NCI-H2107 treated with DMSO at 0.1 percent for 48 hours (cell line): Measurements from ENCODE around the gene KNL1.
A peak's percentile ranks its signal among the peaks of the same experiment; 100 is the strongest.
"Not testable (repeated sequence)": the region's sequence is repeated elsewhere in the genome, so short reads cannot be mapped to it uniquely, and the experiment has no call there.

ENCODE experiments used
- DNase-seq: peaks from one replicate; lab custom pipeline; 2025; ENCODE audit not compliant: unreplicated experiment; lab: John Stamatoyannopoulos, UW

The KNL1 gene, protein sequence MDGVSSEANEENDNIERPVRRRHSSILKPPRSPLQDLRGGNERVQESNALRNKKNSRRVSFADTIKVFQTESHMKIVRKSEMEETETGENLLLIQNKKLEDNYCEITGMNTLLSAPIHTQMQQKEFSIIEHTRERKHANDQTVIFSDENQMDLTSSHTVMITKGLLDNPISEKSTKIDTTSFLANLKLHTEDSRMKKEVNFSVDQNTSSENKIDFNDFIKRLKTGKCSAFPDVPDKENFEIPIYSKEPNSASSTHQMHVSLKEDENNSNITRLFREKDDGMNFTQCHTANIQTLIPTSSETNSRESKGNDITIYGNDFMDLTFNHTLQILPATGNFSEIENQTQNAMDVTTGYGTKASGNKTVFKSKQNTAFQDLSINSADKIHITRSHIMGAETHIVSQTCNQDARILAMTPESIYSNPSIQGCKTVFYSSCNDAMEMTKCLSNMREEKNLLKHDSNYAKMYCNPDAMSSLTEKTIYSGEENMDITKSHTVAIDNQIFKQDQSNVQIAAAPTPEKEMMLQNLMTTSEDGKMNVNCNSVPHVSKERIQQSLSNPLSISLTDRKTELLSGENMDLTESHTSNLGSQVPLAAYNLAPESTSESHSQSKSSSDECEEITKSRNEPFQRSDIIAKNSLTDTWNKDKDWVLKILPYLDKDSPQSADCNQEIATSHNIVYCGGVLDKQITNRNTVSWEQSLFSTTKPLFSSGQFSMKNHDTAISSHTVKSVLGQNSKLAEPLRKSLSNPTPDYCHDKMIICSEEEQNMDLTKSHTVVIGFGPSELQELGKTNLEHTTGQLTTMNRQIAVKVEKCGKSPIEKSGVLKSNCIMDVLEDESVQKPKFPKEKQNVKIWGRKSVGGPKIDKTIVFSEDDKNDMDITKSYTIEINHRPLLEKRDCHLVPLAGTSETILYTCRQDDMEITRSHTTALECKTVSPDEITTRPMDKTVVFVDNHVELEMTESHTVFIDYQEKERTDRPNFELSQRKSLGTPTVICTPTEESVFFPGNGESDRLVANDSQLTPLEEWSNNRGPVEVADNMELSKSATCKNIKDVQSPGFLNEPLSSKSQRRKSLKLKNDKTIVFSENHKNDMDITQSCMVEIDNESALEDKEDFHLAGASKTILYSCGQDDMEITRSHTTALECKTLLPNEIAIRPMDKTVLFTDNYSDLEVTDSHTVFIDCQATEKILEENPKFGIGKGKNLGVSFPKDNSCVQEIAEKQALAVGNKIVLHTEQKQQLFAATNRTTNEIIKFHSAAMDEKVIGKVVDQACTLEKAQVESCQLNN (N-terminal part only)

DNA sequence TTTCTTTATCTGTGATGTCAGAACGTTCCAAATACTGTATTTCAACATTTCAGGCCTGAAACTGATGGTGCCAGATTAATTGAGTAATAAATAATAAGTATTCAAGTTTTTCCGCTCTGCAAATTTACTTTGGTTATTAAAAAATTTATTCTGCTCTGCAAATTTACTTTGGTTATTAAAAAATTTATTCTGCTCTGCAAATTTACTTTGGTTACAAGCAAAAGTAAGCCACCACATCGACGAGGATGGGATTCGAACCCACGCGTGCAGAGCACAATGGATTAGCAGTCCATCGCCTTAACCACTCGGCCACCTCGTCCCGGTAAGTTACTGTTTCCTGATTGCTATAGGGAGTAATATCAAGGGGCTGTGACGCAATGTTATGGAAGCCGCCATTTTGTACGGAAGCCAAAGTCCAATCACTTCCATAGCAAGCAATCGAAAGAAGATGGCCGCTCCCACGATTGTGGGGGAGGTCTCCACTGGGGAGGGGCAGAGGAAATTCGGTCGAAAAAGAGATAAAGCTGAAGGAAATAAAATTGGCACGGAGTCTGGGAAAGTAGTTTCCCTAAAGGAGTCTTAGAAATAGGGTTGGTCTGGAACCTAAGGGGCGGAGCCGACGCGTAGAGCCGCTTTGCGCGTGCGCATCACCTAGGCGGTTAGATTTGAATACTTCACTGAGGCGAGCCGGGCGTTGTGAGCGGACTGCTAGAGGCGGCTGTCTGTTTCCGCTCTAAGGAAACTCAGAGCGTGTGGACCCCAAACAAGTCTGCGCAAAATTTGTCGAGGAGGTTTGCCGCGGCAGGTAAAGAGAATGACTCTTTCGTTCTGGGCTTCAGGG is at the start of gene KNL1:
KNL1 (plus strand) TSS at position 662 of the 841 bp plus-strand sequence. CDS start 8,683 bp downstream, outside the sequence.
- DNase-seq = peak; percentile 75

DNA sequence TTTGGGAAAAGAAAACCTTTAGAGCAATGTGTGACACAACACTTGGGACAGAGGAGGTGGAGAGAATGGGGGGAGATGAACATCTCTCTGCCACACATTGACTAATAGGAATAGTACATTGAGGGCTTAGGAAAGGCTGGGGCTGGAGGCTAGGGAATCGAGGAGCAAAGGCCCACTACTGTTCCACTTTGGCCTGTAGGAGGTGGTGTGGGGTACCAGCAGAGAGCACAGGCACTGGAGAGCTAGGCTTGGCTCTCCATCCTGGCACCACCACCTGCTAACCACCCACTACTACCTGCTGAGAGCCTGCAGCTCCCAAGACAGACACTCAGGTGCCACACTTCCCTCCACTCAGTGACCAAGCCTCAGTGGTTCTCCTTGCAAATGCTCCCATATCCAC is 48.6 kb upstream of the KNL1 start:
- DNase-seq = no peak

DNA sequence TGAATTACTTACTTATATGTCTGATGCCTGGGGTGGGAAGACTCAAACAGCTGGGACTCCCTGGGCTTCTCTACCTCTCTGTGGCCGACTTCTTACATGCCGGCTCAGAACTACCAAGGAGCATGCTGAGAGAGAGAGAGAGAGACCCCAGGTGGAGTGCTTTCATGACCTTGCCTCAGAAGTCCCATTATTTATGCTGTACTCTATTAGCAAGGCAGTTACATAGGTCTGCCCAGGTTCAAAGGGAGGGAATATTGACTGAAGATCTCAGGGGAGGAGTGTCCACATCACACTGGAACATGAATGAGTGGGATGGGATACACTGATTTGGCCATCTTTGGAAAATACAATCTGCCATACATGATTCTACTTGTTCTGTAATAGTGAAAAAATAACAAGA is 45.4 kb upstream of the KNL1 start:
- DNase-seq = no peak

DNA sequence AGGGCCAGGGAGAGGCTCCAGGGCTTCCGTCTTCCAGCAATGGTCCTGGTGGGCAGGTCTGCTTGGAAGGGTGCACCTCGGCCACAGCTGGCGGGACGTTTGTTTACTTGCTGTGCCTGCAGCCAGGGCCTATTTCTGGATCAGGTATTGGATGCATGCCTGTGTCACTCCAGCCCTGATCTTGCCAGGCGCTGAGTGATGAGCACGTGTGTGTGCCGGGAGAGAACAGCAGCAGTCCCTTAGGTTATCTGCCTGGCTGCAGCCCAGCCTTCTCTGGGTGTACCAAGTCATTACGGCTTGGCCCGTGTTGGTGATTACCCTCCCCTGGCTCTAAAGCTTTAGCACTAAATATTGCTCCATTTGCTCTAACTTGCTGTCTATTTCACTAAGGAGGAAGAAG is 44.2 kb upstream of the KNL1 start:
- DNase-seq = no peak

DNA sequence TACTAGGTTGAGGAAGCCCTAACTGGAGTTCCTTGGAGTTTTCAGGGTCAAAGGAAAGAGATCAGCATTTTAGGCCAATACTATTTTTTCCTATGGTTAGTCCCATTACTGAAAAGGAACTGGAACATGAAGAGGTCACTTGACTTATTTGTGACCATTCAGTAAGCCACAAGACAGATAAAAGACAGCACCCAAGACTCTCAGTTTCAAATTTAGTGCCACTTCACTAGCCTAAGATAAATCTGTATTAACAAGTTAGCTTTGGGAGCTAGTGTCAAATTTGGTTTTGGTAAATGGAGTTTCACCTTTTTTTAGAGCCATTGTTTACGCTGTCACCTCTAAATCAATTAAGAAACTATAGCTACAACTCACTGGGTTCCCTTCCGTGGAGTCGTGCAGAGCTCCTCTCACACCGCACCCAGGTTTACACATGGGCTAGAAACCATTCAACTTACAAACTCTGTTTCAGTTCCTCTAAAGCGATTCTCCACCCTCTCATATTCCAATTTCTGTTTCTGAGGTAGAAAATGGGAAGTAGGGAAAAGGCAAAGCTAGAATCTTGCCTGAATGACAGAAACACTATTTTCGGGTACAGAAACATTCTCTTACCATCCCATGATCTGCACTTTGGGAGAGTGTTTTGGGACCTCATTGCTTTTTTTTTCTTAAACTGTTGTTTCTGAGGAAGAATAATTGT is 43.6 kb upstream of the KNL1 start:
- no peak for DNase-seq

DNA sequence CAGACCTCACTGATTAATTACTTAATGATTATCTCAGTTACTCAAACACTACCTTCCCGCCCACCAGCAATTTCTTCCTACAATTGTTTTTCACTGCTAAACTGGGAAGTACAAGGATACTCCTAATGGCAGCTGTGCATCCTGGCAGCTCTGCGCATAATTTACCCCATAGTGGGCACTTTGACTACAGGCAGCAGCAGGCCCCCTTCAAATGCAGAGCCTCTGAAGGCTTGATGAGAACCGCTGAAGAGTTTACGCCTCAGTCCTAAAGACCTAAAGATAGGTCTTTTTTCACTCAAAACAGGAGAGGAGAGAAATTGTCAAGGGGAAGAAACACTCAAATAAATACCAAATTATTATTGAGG is 39.9 kb upstream of the KNL1 start:
- DNase-seq = no peak

DNA sequence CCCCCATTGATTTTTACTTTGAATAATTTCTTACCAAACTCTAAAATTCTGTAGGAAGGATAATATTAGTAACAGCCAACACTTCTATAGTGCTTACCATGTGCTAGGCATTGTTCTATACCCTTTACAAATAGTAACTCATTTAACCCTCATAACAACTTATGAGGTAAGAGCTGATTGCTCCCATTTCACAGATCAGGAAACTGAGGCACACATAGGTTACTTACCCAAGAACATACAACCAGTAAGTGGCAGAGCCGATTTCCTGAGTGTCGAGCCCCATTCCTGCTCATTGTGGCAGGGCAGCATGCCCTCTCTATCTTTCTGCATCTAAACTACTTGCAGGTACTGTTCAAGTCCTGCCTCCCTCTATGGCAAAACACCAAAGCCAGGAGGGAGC is 38.2 kb upstream of the KNL1 start:
- no peak for DNase-seq

DNA sequence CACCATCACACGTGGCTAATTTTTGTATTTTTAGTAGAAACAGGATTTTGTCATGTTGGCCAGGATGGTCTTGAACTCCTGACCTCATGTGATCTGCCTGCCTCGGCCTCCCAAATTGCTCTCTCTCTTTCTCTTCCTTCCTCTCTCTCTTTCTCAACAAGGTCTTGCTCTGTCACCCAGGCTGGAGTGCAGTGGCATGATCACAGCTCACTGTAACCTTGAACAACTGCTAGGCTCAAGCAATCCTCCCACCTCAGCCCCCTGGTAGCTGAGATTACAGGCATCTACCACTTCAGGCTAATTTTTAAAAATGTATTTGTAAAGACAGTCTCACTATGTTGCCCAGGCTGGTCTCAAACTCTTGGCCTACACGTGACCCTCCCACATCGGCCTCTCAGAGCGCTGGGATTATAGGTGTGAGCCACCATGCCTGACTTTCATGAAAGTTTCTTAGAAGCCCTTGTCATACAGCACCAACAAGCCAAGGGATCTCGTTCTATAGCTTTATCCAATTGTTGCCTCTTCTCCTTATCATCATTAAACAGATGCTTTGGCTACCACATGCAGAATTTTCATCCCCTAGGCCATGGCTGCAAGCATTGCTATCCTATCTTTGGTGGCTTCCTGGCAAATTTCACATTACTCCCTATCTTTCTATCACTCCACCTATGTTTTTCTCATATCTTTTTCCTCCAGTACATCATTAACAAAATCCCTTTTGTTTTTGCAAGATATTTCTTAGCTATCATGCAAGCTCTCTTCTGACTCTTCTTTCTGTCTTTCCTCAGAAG is 34.9 kb upstream of the KNL1 start:
- DNase-seq = no peak

DNA sequence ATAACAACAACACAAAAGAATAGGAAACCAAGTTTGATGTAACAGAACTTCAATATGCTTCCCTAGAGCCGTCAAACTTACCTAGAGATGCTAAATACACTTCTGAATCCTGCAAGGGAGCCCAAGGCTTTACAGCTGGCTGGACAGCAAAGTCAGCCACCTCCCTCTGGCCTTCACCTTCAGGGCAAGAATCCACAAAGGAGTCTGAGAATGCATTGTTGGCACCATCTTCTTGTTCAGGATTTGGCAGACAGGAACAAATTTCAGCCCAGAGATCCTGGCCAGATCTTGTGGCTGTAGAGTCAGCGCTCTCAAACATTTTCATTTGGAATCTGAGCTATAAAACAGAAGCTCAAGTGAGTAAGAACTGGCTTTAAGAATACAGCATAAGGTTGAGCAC is 31.4 kb upstream of the KNL1 start:
- DNase-seq = no peak

DNA sequence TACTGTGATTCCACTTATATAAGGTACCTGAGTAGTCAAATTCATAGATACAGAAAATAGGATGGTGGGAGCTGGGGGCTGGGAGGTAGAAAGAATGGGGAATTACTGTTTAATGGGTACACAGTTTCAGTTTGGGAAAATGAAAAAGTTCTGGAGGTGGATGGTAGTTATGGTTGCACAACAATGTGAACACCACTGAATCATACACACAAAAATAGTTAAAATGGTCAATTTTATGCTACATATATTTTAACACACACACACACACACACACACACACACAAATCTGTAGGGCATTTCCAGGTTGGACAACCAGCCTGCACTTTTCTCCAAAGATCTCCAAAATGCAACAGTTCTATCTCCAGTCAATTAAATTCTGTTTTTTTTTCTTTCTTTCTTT is 30.6 kb upstream of the KNL1 start:
- DNase-seq = no peak

DNA sequence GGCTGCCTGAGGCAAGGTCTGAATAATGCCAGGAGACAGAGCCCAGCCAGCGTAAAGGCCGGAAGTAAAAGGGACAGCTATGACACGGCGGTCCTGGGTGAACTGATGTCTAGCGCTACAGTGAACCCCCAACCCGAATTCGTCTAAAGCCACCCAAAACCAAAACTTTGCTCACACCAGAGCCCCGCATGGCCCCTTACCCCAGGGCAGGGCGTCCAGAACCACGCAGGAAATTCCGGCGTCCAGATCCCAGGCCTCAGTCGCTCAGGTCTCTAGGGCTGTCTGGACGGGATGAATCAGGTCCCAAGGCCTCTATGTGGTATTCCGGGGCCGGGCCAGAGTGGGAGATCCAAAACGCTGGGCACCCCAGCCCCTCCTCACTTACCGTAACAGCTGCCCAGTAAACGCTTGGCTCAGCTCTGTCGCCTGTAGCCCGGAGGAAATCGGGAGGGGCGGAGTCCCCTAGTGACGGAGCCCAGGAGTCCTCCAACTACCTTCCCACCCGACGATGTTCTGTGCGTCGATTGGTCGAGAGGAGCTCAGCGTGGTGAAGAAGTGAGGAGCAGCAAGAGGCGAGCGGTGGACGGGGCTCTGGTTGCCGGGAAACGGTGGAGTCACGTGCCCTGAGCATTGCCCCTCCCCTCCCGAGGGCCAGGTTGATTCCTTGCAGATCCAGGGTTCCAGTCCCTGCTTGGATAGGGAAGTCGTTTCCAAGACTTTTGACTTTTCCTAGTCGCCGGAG is 29.3 kb upstream of the KNL1 start, which contains the start of gene CCDC32:
CCDC32 (minus strand) TSS at position 452 of the 742 bp plus-strand sequence. CDS start 2,027 bp downstream, outside the sequence.
- DNase-seq = peak; percentile 85

DNA sequence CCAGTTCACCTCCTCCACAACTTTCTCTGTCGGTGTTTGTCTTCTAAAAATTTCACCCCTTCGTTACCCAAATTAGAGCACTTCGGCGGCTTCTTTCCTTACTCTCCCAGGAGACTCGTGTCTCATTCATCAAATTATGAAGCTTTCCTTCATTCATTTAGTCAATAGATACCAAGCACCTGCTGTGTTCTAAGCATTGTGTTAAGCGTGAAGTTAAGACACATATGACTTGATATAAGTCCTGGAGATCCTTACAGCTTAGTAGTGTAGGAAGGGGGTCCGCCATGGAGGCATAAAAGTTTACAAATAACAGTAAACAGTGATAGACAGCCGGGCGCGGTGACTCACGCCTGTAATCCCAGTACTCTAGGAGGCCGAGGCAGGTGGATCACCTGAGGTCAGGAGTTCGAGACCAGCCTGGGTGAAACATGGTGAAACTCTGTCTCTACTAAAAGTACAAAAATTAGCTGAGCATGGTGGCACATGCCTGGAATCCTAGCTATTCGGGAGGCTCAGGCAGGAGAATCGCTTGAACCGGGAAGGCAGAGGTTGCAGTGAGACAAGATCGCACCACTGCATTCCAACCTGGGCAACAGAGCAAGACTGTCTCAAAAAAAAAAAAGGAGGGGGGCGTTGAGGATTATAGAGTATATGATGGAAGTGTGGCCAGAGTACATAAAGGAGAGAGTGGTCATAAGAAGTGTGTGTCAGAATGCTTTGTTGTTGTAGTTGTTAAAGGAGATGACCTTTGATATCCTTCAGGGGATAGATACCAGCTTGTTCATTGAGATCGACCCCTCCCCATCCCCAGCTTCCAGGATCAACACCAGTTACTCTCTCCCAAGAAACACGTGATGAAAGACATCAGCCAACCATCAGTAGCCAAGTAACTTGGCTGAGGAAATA is 28.5 kb upstream of the KNL1 start:
- DNase-seq = no peak

DNA sequence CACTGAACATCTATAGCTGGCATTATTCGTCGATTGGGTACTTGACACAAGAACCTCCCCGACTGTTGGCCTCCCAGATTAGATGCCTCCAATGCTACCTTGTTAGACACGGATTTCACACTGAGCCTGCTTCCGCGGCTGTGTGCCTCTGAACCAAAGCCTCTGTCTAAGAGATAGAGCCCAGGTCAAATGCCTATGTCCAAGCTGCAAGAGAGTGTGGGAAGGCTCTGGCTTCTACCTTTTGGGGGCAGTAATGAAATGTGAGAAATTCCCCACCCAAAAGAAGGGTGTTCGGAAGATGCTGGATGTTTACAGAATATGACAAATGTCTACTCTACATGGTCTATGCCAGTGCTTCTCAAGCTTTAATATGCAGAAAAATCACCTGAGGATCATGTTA is 26.9 kb upstream of the KNL1 start:
- DNase-seq = no peak

DNA sequence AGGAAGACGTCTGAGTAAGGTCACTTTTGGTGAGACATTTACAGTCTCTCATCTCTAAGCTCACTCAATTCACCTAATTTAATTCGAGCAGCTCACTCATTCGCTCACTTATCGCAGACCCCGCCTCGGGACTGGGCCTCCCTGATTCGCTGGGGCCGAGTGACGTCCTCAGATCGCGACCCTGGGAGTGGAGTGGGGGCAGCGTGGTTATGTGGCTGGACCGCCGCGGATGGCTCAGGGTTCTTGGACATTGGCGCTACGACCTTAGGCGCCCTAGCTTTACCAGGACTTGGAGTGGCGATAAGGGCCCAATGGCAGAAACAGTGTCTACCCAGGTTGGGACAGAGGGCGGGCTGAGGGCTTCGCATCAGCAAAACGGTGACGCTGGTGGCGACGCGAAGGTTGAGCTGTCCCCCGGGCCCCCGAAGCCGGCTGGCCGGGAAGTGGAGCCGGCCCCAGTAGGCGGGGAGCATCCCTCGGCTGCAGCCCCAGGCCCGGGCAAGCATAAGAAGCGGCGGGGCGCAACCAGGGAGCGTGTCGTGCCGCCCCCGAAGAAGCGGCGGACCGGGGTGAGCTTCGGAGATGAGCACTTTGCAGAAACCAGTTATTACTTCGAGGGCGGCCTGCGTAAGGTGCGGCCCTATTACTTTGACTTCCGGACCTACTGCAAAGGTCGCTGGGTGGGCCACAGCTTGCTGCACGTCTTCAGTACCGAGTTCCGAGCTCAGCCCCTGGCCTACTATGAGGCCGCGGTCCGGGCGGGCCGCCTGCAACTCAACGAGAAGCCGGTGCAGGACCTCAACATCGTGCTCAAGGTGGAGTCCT is 24.7 kb upstream of the KNL1 start, which contains the start of gene RPUSD2:
RPUSD2 (plus strand) TSS at position 171 of the 825 bp plus-strand sequence; CDS start at position 210, 39 bp downstream.
- peak; percentile 27 for DNase-seq

DNA sequence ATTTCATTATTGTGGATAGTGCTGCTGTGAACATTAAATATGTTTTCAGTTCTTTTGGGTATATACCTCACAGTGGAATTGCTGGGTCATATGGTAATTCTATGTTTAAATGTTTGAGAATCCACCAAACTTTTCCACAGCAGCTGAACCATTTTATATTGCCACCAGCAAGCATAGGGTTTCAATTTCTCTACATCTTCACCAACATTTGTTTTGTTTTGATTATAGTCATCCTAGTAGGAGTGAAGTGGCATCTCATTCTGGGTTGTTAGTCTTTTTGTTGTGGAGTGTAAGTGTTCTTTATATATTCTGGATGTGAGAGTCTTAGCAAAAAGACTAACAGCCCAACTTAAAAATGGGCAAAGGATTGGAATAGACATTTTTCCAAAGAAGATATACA is 18.9 kb upstream of the KNL1 start:
- no peak for DNase-seq

DNA sequence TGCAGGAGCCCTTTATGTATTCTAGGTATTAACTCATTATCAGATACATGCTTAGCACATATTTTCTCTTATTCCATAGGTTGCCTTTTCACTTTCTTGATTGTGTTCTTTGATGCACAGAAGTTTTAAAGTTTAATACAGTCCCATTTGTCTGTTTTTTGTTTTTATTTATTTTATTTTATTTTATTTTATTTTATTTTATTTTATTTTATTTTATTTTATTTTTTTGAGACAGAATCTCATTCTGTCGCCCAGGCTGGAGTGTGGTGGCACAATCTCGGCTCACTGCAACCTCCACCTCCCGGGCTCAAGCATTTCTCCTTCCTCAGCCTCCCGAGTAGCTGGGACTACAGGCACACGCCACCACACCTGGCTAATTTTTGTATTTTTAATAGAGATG is 17.1 kb upstream of the KNL1 start:
- not testable (repeated sequence) for DNase-seq
